Measurements from ENCODE around the gene CAT.

Gene CAT

DNA sequence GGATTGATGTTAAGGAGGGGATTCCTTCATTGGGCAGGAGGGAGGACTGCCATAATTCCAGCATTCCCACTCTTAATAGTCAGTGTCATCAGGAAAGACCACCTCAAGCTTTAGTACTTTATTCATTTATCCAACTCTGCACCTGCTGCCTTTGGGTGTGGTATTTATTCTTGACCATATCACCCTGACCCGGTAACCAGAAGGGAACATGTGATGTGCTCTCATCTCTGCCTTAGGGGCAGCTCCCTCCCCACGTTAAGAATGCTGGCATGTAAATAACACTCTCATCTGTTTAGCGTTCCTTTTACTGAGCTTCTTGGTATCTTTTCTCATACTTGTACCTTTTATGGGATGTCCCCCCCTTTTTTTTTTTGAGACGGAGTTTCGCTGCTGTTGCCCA is 7.7 kb downstream of the CAT start:
- no peak for TF ChIP-seq CTCF (conservative IDR thresholded peaks at IDR 0.05; ENCODE audit: low read length)
- DNase-seq (ENCODE audit: low read depth), result no peak
- H3K4me3 ChIP-seq (ENCODE audit: low read length), result no peak overlapping the region

DNA sequence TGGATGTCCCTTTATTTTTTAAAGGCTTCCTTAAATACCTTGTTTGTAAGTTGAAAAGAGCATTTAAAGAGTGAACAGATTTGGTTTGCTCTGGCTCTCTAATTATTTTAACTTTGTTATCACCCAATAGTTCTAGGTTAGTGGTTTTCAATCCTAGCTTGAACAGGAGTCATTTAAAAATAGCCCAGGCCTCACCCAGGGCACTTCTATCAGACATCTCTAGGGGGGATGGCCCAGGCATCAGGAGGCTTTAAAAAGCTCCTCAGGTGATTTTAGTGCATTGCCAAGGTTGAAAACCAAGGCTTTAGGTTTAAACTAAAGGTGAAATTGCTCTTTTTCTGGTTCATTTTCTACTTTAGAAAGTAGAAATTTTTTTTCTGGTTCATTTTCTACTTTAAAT is 8.3 kb downstream of the CAT start:
- no peak for TF ChIP-seq CTCF (conservative IDR thresholded peaks at IDR 0.05; ENCODE audit: low read length)
- no peak overlapping the region for H3K4me3 ChIP-seq (ENCODE audit: low read length)
- no peak for DNase-seq (ENCODE audit: low read depth)

DNA sequence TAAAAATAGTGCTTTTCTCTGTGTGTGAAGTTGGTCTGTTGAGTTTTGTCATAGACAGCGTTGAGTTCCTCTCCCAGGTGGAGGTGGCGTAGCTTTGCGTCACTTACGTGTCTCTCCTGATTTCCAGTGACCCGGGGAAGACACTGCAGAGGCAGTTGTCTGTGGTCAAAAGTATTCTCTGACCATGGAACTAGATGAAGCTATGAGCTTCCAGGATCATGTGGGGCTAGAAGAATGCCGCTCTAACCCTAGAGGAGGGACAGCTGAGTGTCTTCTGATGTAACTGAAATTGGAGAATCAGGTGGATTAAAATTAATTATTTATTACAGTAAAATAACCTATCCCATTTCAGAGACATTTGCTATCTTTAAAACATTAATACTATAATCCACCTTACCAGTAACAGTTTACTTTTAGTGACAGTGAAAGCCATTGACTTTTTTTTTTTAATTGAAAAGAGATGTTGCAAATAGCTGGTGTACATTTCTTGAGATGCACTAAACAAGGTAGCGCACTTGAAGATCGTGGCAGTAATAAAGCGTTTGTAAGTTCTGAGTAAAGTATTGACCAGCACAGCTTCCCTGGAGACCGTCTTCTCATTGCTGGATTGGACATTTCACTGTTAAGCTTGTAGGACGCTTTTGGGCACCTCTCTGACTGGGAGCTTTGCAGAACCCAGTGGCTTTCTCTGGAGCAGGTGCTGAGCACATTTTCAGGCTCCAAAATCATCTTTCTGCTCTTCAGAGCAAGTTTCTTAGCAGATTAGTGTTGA is 9.7 kb downstream of the CAT start:
- no peak for TF ChIP-seq CTCF (conservative IDR thresholded peaks at IDR 0.05; ENCODE audit: low read length)
- H3K4me3 ChIP-seq (ENCODE audit: low read length), result no peak overlapping the region
- no peak for DNase-seq (ENCODE audit: low read depth)

DNA sequence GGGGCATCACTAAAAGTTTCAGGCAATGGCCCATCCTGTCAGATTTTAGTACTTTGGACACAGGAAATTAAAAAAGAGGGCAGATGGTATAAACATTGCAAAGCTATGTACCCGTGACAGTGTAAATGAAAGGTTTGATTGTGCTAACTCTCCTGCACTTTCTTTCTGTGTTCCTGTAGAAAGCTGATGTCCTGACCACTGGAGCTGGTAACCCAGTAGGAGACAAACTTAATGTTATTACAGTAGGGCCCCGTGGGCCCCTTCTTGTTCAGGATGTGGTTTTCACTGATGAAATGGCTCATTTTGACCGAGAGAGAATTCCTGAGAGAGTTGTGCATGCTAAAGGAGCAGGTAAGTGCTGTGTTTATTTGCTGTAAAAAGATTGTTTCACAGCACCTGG is 10.3 kb downstream of the CAT start:
- no peak overlapping the region for H3K4me3 ChIP-seq (ENCODE audit: low read length)
- no peak for DNase-seq (ENCODE audit: low read depth)

GRCh38 chr11:34451053-34451452 is 12.3 kb downstream of the CAT start:
- no peak overlapping the region for H3K4me3 ChIP-seq (ENCODE audit: low read length)
- DNase-seq (ENCODE audit: low read depth), result no peak

More for the DNA sequence above, 10.3 kb downstream of the CAT start:
- TF ChIP-seq CTCF (conservative IDR thresholded peaks at IDR 0.05; ENCODE audit: low read length), result no peak

GRCh38 chr11:34454308-34455032 is 15.7 kb downstream of the CAT start:
- no peak for TF ChIP-seq CTCF (conservative IDR thresholded peaks at IDR 0.05; ENCODE audit: low read length)
- DNase-seq (ENCODE audit: low read depth), result no peak

More at GRCh38 chr11:34451053-34451452, 12.3 kb downstream of the CAT start:
- TF ChIP-seq CTCF (conservative IDR thresholded peaks at IDR 0.05; ENCODE audit: low read length), result no peak

DNA sequence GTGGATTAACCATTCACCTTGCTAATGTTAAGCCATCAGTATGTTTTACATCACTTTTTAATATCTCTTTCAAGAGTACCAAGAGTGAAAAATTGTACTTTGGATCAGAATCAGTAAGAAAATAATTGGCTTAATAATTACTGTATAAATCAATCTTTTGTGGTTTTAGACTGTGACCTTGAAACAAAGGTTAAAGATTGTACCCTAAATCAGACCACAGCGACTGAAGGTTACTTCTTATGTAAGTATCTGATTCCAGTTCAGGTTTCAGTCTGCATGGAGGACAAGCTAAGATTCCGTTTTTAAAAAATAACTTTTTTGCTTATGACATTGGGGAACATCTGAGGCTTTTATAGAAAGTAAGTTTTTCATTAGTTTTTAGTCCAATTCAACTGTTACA is 18.9 kb downstream of the CAT start:
- no peak for TF ChIP-seq CTCF (conservative IDR thresholded peaks at IDR 0.05; ENCODE audit: low read length)
- DNase-seq (ENCODE audit: low read depth), result no peak
- no peak overlapping the region for H3K4me3 ChIP-seq (ENCODE audit: low read length)

More at GRCh38 chr11:34454308-34455032, 15.7 kb downstream of the CAT start:
- no peak overlapping the region for H3K4me3 ChIP-seq (ENCODE audit: low read length)

Measured in AG10803 (cell line).